ENCODE data around the gene COX11. TPM values are rescaled to one million over a fixed set of nuclear protein-coding genes. Genes with fewer than 3 reads are reported as not detected.

The COX11 gene
- total and polyA plus RNA-seq, 2 of the 13 experiments (the other 11 are each of a cell fraction or from before 2014, with no cell fraction given): 103 to 203 TPM

DNA sequence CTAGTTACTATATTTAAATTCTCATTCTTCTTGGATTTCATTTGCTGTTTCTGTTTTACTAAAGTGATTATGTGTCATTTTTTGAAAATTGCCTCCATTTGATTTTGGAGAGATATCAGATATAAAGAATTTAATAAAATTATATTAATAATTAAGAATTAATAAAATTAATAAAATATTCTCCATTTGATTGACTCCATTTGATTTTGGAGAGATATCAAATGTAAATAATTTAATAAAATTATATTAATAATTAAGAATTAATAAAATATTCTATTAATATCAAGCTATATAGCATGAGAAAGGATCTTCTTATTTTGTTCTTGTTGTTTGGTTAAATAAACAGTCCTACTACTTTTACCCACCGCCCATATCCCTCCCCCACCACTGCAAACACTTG is 23.1 kb upstream of the COX11 start:
- Histone ChIP-seq H3K9ac (ENCODE audit: insufficient read depth, low read depth, low read length) (no peak overlapping the region), H4K20me1 (ENCODE audit: insufficient read depth, low read length) (no peaks in the 10 kb centered on the region), H3K4me1 (ENCODE audit: insufficient read depth, low read length) (no peaks in the 10 kb centered on the region), H3K79me2 (ENCODE audit: insufficient read depth, low read length) (no peaks in the 10 kb centered on the region), H3K27ac (ENCODE audit: extremely low read length, insufficient read depth, low read length) (no peak overlapping the region), H3K4me2 (ENCODE audit: low read depth, low read length) (no peak overlapping the region), H2AFZ (ENCODE audit: low read length) (no peak overlapping the region), H3K27me3 (ENCODE audit: control insufficient read depth in 1 of 2, insufficient read depth in 2 of 2, low read length in 2 of 2) (no peaks in the 10 kb centered on the region), H3K4me3 (replicated peaks in 1 of 3; ENCODE audit: insufficient read depth in 1 of 3, low read depth in 2 of 3, low read length in 3 of 3) (no peak overlapping the region), H3K9me3 (ENCODE audit: low read length) (no peaks in the 10 kb centered on the region), H3K36me3 (replicated peaks in 1 of 2; ENCODE audit: control insufficient read depth in 1 of 2, insufficient read depth in 2 of 2, low read length in 2 of 2) (peaks cover 5 to 23% of the 10 kb centered on the region in 2 experiments; a peak in 4 of 5 replicates)
- ChIA-PET POLR2A (interaction anchor here (0.9 kb wide), 1 partner anchor 365 kb away, joined by 3 read pairs; no protein-coding TSS in a partner anchor), CTCF (ENCODE audit: low intra/inter-chr PET ratio, low total read pairs) (no interaction called here)
- ATAC-seq (no peak), DNase-seq (ENCODE audit: low spot score) (no peak), FAIRE-seq (no peak)
- in situ Hi-C loops (cut with HindIII; ENCODE audit: extremely low pct_ligation_motif_present, low pct_unique_long_range_greater_than_20kb): loop anchor here (5.0 to 10.0 kb wide), 2 partner anchors 366 to 523 kb away; partner anchors contain the start of gene SMIM36
- no TSS peak for BruUV-seq (replicated peaks)
- TF ChIP-seq NR2C2 (CRISPR knock-in tag; IDR thresholded peaks at IDR 0.05; ENCODE audit: borderline replicate concordance) (no peak), SP1 (IDR thresholded peaks at IDR 0.05) (no peak), SP1 (CRISPR knock-in tag; IDR thresholded peaks at IDR 0.05) (no peak), SATB2 (CRISPR knock-in tag; IDR thresholded peaks at IDR 0.05) (no peak), ZNF674 (CRISPR knock-in tag; IDR thresholded peaks at IDR 0.05; ENCODE audit: low read depth) (no peak), NFKB2 (CRISPR knock-in tag; IDR thresholded peaks at IDR 0.05; ENCODE audit: borderline replicate concordance) (no peak), ARNT (IDR thresholded peaks at IDR 0.05) (no peak), PLRG1 (conservative IDR thresholded peaks at IDR 0.05) (no peak)
- TF ChIP-seq, protein P1, sequence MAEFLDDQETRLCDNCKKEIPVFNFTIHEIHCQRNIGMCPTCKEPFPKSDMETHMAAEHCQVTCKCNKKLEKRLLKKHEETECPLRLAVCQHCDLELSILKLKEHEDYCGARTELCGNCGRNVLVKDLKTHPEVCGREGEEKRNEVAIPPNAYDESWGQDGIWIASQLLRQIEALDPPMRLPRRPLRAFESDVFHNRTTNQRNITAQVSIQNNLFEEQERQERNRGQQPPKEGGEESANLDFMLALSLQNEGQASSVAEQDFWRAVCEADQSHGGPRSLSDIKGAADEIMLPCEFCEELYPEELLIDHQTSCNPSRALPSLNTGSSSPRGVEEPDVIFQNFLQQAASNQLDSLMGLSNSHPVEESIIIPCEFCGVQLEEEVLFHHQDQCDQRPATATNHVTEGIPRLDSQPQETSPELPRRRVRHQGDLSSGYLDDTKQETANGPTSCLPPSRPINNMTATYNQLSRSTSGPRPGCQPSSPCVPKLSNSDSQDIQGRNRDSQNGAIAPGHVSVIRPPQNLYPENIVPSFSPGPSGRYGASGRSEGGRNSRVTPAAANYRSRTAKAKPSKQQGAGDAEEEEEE (CRISPR knock-in tag; IDR thresholded peaks at IDR 0.05; ENCODE audit: borderline replicate concordance): no peak
- TF ChIP-seq, protein P2, sequence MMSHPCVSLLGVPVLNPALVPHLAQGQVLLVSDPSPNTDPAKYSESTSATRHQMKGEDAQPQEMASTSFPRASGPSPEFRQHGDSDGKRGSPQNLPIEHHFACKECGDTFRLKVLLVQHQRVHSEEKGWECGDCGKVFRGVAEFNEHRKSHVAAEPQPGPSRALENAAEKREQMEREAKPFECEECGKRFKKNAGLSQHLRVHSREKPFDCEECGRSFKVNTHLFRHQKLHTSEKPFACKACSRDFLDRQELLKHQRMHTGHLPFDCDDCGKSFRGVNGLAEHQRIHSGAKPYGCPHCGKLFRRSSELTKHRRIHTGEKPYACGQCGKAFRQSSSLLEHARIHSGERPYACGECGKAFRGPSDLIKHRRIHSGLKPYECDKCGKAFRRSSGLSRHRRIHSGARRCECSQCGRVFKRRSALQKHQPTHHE (CRISPR knock-in tag; IDR thresholded peaks at IDR 0.05; ENCODE audit: borderline replicate concordance): no peak
- 96% methylated on average over 1 of the region's 1 CpG for WGBS (ENCODE audit: low lambda C conversion rate)
- intact Hi-C loops (cut with micrococcal nuclease; ENCODE audit: unreplicated experiment): loop anchor here (5.0 kb wide), 1 partner anchor 521 kb away; the partner anchor contains the start of gene SMIM36
